ENCODE measurements around the gene PAPSS2.

Gene PAPSS2

GRCh38 chr10:87750817-87751216 is 91.1 kb downstream of the PAPSS2 start:
- H3K9me3 Mint-ChIP-seq: no peaks in the 10 kb centered on the region
- DNase-seq: no peak
- H3K27me3 Mint-ChIP-seq: no peaks in the 10 kb centered on the region
- CTCF ChIA-PET: interaction anchor here (1.2 to 3.2 kb wide), 4 partner anchors 9 to 23 kb away, joined by 3 to 11 read pairs (median 7); no protein-coding TSS in a partner anchor
- H3K36me3 Mint-ChIP-seq: peaks cover 14% of the 10 kb centered on the region
- no peak overlapping the region for H3K4me3 Mint-ChIP-seq
- no peaks in the 10 kb centered on the region for H3K4me1 Mint-ChIP-seq
- no peak overlapping the region for H3K27ac Mint-ChIP-seq

GRCh38 chr10:87751274-87751673 is 91.6 kb downstream of the PAPSS2 start:
- no peak overlapping the region for H3K4me3 Mint-ChIP-seq
- H3K36me3 Mint-ChIP-seq: peaks cover 19% of the 10 kb centered on the region
- no peaks in the 10 kb centered on the region for H3K9me3 Mint-ChIP-seq
- H3K27ac Mint-ChIP-seq: no peak overlapping the region
- CTCF ChIA-PET: interaction anchor here (1.9 to 3.2 kb wide), 3 partner anchors 8 to 22 kb away, joined by 7 to 11 read pairs (median 7); no protein-coding TSS in a partner anchor
- H3K27me3 Mint-ChIP-seq: no peaks in the 10 kb centered on the region
- DNase-seq: no peak
- H3K4me1 Mint-ChIP-seq: no peaks in the 10 kb centered on the region

- no peaks in the 10 kb centered on the region for H3K9me3 Mint-ChIP-seq
- CTCF ChIA-PET: interaction anchor here (3.2 kb wide), 1 partner anchor 18 kb away, joined by 11 read pairs; no protein-coding TSS in a partner anchor
- H3K4me3 Mint-ChIP-seq: no peak overlapping the region
- peaks cover 21% of the 10 kb centered on the region for H3K36me3 Mint-ChIP-seq
- no peak overlapping the region for H3K27ac Mint-ChIP-seq
- H3K27me3 Mint-ChIP-seq: no peaks in the 10 kb centered on the region
- no peak for DNase-seq
- no peaks in the 10 kb centered on the region for H3K4me1 Mint-ChIP-seq
Measured at GRCh38 chr10:87752566-87752965, 92.9 kb downstream of the PAPSS2 start.

GRCh38 chr10:87753995-87754866 is 94.6 kb downstream of the PAPSS2 start:
- CTCF ChIA-PET: no interaction called here
- no peaks in the 10 kb centered on the region for H3K4me1 Mint-ChIP-seq
- H3K9me3 Mint-ChIP-seq: no peaks in the 10 kb centered on the region
- peaks cover 23% of the 10 kb centered on the region for H3K36me3 Mint-ChIP-seq
- H3K27ac Mint-ChIP-seq: no peak overlapping the region
- no peak overlapping the region for H3K4me3 Mint-ChIP-seq
- no peaks in the 10 kb centered on the region for H3K27me3 Mint-ChIP-seq
- no peak for DNase-seq

- Mint-ChIP-seq H3K4me3 (no peak overlapping the region), H3K9me3 (no peaks in the 10 kb centered on the region), H3K27me3 (no peaks in the 10 kb centered on the region), H3K27ac (no peak overlapping the region), H3K36me3 (peaks cover 29% of the 10 kb centered on the region), H3K4me1 (peaks cover 4% of the 10 kb centered on the region)
- CTCF ChIA-PET: interaction anchor here (1.1 kb wide), 2 partner anchors 15 to 93 kb away, joined by 3 read pairs; no protein-coding TSS in a partner anchor
- no peak for DNase-seq
Measured at GRCh38 chr10:87757685-87758084, 98.0 kb downstream of the PAPSS2 start.

- CTCF ChIA-PET: interaction anchor here (0.6 to 1.7 kb wide), 3 partner anchors 9 to 607 kb away, joined by 4 to 7 read pairs (median 5); no protein-coding TSS in a partner anchor
- H3K27me3 Mint-ChIP-seq: no peaks in the 10 kb centered on the region
- peaks cover 22% of the 10 kb centered on the region for H3K36me3 Mint-ChIP-seq
- peaks cover 4% of the 10 kb centered on the region for H3K4me1 Mint-ChIP-seq
- H3K4me3 Mint-ChIP-seq: no peak overlapping the region
- no peak for DNase-seq
- no peaks in the 10 kb centered on the region for H3K9me3 Mint-ChIP-seq
- no peak overlapping the region for H3K27ac Mint-ChIP-seq
Measured at GRCh38 chr10:87759551-87759950, 99.9 kb downstream of the PAPSS2 start.

- Mint-ChIP-seq H3K27ac (no peak overlapping the region), H3K4me1 (peaks cover 4% of the 10 kb centered on the region), H3K9me3 (no peaks in the 10 kb centered on the region), H3K27me3 (no peaks in the 10 kb centered on the region), H3K4me3 (no peak overlapping the region), H3K36me3 (peaks cover 23% of the 10 kb centered on the region)
- DNase-seq: no peak
- CTCF ChIA-PET: interaction anchor here (1.7 kb wide), 2 partner anchors 10 to 11 kb away, joined by 5 to 7 read pairs; no protein-coding TSS in a partner anchor
Measured at GRCh38 chr10:87760195-87760905, 100.7 kb downstream of the PAPSS2 start.

GRCh38 chr10:87761153-87761552 is 101.5 kb downstream of the PAPSS2 start:
- H3K4me1 Mint-ChIP-seq: peaks cover 4% of the 10 kb centered on the region
- H3K4me3 Mint-ChIP-seq: no peak overlapping the region
- CTCF ChIA-PET: interaction anchor here (1.1 kb wide), 1 partner anchor 11 kb away, joined by 3 read pairs; no protein-coding TSS in a partner anchor

GRCh38 chr10:87761892-87762291 is 102.2 kb downstream of the PAPSS2 start:
- H3K4me1 Mint-ChIP-seq: peaks cover 4% of the 10 kb centered on the region
- no peaks in the 10 kb centered on the region for H3K27me3 Mint-ChIP-seq
- no peaks in the 10 kb centered on the region for H3K9me3 Mint-ChIP-seq
- CTCF ChIA-PET: interaction anchor here (1.1 kb wide), 1 partner anchor 11 kb away, joined by 3 read pairs; no protein-coding TSS in a partner anchor
- no peak overlapping the region for H3K27ac Mint-ChIP-seq
- DNase-seq: no peak
- H3K36me3 Mint-ChIP-seq: peaks cover 20% of the 10 kb centered on the region
- no peak overlapping the region for H3K4me3 Mint-ChIP-seq

More at GRCh38 chr10:87761153-87761552, 101.5 kb downstream of the PAPSS2 start:
- Mint-ChIP-seq H3K36me3 (peaks cover 22% of the 10 kb centered on the region), H3K27me3 (no peaks in the 10 kb centered on the region), H3K9me3 (no peaks in the 10 kb centered on the region), H3K27ac (no peak overlapping the region)
- DNase-seq: no peak

- Mint-ChIP-seq H3K4me1 (peaks cover 4% of the 10 kb centered on the region), H3K27ac (no peak overlapping the region), H3K9me3 (no peaks in the 10 kb centered on the region), H3K4me3 (no peak overlapping the region), H3K27me3 (no peaks in the 10 kb centered on the region), H3K36me3 (peaks cover 25% of the 10 kb centered on the region)
- CTCF ChIA-PET: interaction anchor here (1.0 kb wide), 1 partner anchor 20 kb away, joined by 3 read pairs; no protein-coding TSS in a partner anchor
- DNase-seq: no peak
Measured at GRCh38 chr10:87763086-87763861, 103.6 kb downstream of the PAPSS2 start.

GRCh38 chr10:87764072-87764934 is 104.6 kb downstream of the PAPSS2 start:
- DNase-seq: no peak
- Mint-ChIP-seq H3K4me3 (no peak overlapping the region), H3K27ac (peak overlapping the region; percentile 77), H3K27me3 (no peaks in the 10 kb centered on the region), H3K36me3 (peaks cover 27% of the 10 kb centered on the region), H3K9me3 (no peaks in the 10 kb centered on the region), H3K4me1 (peaks cover 4% of the 10 kb centered on the region)
- CTCF ChIA-PET: interaction anchor here (1.0 kb wide), 1 partner anchor 19 kb away, joined by 3 read pairs; no protein-coding TSS in a partner anchor

- Mint-ChIP-seq H3K27me3 (no peaks in the 10 kb centered on the region), H3K36me3 (peaks cover 25% of the 10 kb centered on the region), H3K9me3 (no peaks in the 10 kb centered on the region), H3K4me1 (peaks cover 4% of the 10 kb centered on the region), H3K27ac (no peak overlapping the region), H3K4me3 (no peak overlapping the region)
- DNase-seq: no peak
- CTCF ChIA-PET: no interaction called here
Measured at GRCh38 chr10:87765666-87766376, 106.1 kb downstream of the PAPSS2 start.
